ENCODE results near the gene FARP2. TPM values are rescaled to one million over a fixed set of nuclear protein-coding genes. Genes with fewer than 3 reads are reported as not detected.
A peak's percentile ranks its signal among the peaks of the same experiment; 100 is the strongest.

The FARP2 gene
- total and polyA plus RNA-seq, 2 donors (not counting 1 experiment from before 2014, with no cell fraction given), result 28.2 to 41.0 TPM

DNA sequence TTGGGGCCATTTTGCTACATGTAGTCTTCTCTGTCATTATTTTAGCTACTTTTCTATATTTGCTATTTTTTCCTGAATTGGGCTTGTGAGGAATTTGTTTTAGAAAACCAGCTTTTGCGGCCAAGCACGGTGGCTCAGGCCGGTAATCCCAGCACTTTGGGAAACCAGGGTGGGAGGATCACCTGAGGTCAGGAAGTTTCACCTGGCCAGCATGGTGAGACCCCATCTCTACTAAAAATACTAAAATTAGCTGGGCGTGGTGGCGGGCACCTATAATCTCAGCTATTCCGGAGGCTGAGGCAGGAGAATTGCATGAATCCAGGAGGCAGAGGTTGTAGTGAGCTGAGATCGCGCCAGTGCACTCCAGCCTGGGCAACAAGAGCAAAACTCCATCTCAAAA lies 35.7 kb upstream of the FARP2 start:
- H3K36me3 ChIP-seq (ENCODE audit: control insufficient read depth, insufficient read depth, low read length), result peaks cover 2% of the 10 kb centered on the region
- no peaks in the 10 kb centered on the region for H3K9me3 ChIP-seq (ENCODE audit: control insufficient read depth, insufficient read depth, low read depth, low read length)
- H2AFZ ChIP-seq (ENCODE audit: low read length), result no peak overlapping the region
- H3K4me1 ChIP-seq (ENCODE audit: control insufficient read depth, extremely low read depth, insufficient read depth, low read length), result peaks cover 2% of the 10 kb centered on the region
- no peak for TF ChIP-seq CTCF (conservative IDR thresholded peaks at IDR 0.05 in 1 of 2, IDR thresholded peaks at IDR 0.05 in 1 of 2; ENCODE audit: low read depth in 1 of 2, low read length in 2 of 2)
- TF ChIP-seq EZH2 (IDR thresholded peaks at IDR 0.05; ENCODE audit: low read length, missing control alignments), result no peak
- DNase-seq (ENCODE audit: low read depth in 2 of 2), result no peak
- H3K27me3 ChIP-seq (ENCODE audit: control insufficient read depth, insufficient read depth, low read length), result no peaks in the 10 kb centered on the region
- H4K20me1 ChIP-seq (ENCODE audit: control insufficient read depth, extremely low read depth, insufficient read depth, low read length), result no peaks in the 10 kb centered on the region
- H3K27ac ChIP-seq (ENCODE audit: insufficient read depth, low read length), result no peak overlapping the region
- H3K4me2 ChIP-seq (ENCODE audit: extremely low read depth, insufficient read depth, low read length), result peak overlapping the region; percentile 61
- no peak overlapping the region for H3K4me3 ChIP-seq (replicated peaks in 1 of 4; ENCODE audit: control extremely low read depth in 1 of 4, insufficient read depth in 1 of 4, low read depth in 3 of 4, low read length in 4 of 4)
- H3K79me2 ChIP-seq (ENCODE audit: control insufficient read depth, insufficient read depth, low read length), result peaks cover 95% of the 10 kb centered on the region
- H3K9ac ChIP-seq (ENCODE audit: insufficient read depth, low read length), result no peak overlapping the region

GRCh38 chr2:241321033-241321432 lies 35.1 kb upstream of the FARP2 start:
- H3K9me3 ChIP-seq (ENCODE audit: control insufficient read depth, insufficient read depth, low read depth, low read length), result no peaks in the 10 kb centered on the region
- H3K4me2 ChIP-seq (ENCODE audit: extremely low read depth, insufficient read depth, low read length), result peak overlapping the region; percentile 61
- H3K4me1 ChIP-seq (ENCODE audit: control insufficient read depth, extremely low read depth, insufficient read depth, low read length), result peaks cover 2% of the 10 kb centered on the region
- no peak overlapping the region for H2AFZ ChIP-seq (ENCODE audit: low read length)
- H3K36me3 ChIP-seq (ENCODE audit: control insufficient read depth, insufficient read depth, low read length), result peaks cover 2% of the 10 kb centered on the region
- no peak overlapping the region for H3K27ac ChIP-seq (ENCODE audit: insufficient read depth, low read length)
- peaks cover 98% of the 10 kb centered on the region for H3K79me2 ChIP-seq (ENCODE audit: control insufficient read depth, insufficient read depth, low read length)
- H4K20me1 ChIP-seq (ENCODE audit: control insufficient read depth, extremely low read depth, insufficient read depth, low read length), result no peaks in the 10 kb centered on the region
- no peak overlapping the region for H3K9ac ChIP-seq (ENCODE audit: insufficient read depth, low read length)
- H3K27me3 ChIP-seq (ENCODE audit: control insufficient read depth, insufficient read depth, low read length), result no peaks in the 10 kb centered on the region
- TF ChIP-seq EZH2 (IDR thresholded peaks at IDR 0.05; ENCODE audit: low read length, missing control alignments) (no peak), CTCF (conservative IDR thresholded peaks at IDR 0.05 in 1 of 2, IDR thresholded peaks at IDR 0.05 in 1 of 2; ENCODE audit: low read depth in 1 of 2, low read length in 2 of 2) (no peak)
- peak overlapping the region in 2 of 4 experiments; percentile 1 to 27 for H3K4me3 ChIP-seq (replicated peaks in 1 of 4; ENCODE audit: control extremely low read depth in 1 of 4, insufficient read depth in 1 of 4, low read depth in 3 of 4, low read length in 4 of 4)
- DNase-seq (ENCODE audit: low read depth in 2 of 2), result no peak

DNA sequence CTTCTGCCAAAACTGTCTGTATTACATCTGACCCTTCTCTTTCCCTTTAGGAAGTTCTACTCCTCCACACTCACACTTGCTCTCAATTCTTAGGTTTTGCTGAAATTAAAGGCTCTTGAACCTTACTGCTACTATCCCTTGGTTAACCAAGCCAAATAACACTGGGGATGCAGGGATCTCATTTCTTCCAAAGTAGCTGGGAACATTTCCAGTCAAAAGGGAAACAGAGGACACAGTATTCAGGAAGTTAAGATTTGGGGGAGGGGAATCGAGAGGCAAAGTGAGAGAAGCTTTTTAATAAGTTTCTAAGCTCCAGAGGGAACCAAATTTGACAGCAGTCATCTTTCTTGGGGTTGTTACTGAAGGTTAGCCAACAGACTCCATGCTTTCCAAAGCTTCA lies 34.2 kb upstream of the FARP2 start:
- Histone ChIP-seq H3K27ac (ENCODE audit: insufficient read depth, low read length) (no peak overlapping the region), H2AFZ (ENCODE audit: low read length) (no peak overlapping the region), H3K36me3 (ENCODE audit: control insufficient read depth, insufficient read depth, low read length) (peaks cover 5% of the 10 kb centered on the region), H3K4me2 (ENCODE audit: extremely low read depth, insufficient read depth, low read length) (no peak overlapping the region), H3K27me3 (ENCODE audit: control insufficient read depth, insufficient read depth, low read length) (no peaks in the 10 kb centered on the region), H3K79me2 (ENCODE audit: control insufficient read depth, insufficient read depth, low read length) (peaks cover 93% of the 10 kb centered on the region), H3K9me3 (ENCODE audit: control insufficient read depth, insufficient read depth, low read depth, low read length) (no peaks in the 10 kb centered on the region), H4K20me1 (ENCODE audit: control insufficient read depth, extremely low read depth, insufficient read depth, low read length) (no peaks in the 10 kb centered on the region), H3K9ac (ENCODE audit: insufficient read depth, low read length) (no peak overlapping the region), H3K4me3 (replicated peaks in 1 of 4; ENCODE audit: control extremely low read depth in 1 of 4, insufficient read depth in 1 of 4, low read depth in 3 of 4, low read length in 4 of 4) (no peak overlapping the region), H3K4me1 (ENCODE audit: control insufficient read depth, extremely low read depth, insufficient read depth, low read length) (peaks cover 2% of the 10 kb centered on the region)
- DNase-seq (ENCODE audit: low read depth in 2 of 2), result no peak
- no peak for TF ChIP-seq CTCF (conservative IDR thresholded peaks at IDR 0.05 in 1 of 2, IDR thresholded peaks at IDR 0.05 in 1 of 2; ENCODE audit: low read depth in 1 of 2, low read length in 2 of 2)
- no peak for TF ChIP-seq EZH2 (IDR thresholded peaks at IDR 0.05; ENCODE audit: low read length, missing control alignments)
